ENCODE results near the gene PDE8A.

PDE8A gene

GRCh38 chr15:84981711-84982300, at the start of gene PDE8A:
PDE8A (plus strand) TSS chr15:84981856; CDS start chr15:84982163, 307 bp downstream.
- no peak for TF ChIP-seq GATA3 (IDR thresholded peaks at IDR 0.05; ENCODE audit: low read depth, low read length)
- no peak for TF ChIP-seq GATA2 (IDR thresholded peaks at IDR 0.05; ENCODE audit: low read depth, low read length)

GRCh38 chr15:84934942-84935729, 46.5 kb upstream of the PDE8A start:
- TF ChIP-seq GATA3 (IDR thresholded peaks at IDR 0.05; ENCODE audit: low read depth, low read length), result no peak
- TF ChIP-seq GATA2 (IDR thresholded peaks at IDR 0.05; ENCODE audit: low read depth, low read length), result no peak

- TF ChIP-seq GATA3 (IDR thresholded peaks at IDR 0.05; ENCODE audit: low read depth, low read length) (no peak), GATA2 (IDR thresholded peaks at IDR 0.05; ENCODE audit: low read depth, low read length) (no peak)
These were observed 44.5 kb upstream of the PDE8A start for GRCh38 chr15:84937144-84937543.

- no peak for TF ChIP-seq GATA3 (IDR thresholded peaks at IDR 0.05; ENCODE audit: low read depth, low read length)
These were observed 42.9 kb upstream of the PDE8A start for GRCh38 chr15:84938726-84939125.

GRCh38 chr15:84940399-84940798, 41.3 kb upstream of the PDE8A start:
- no peak for TF ChIP-seq GATA3 (IDR thresholded peaks at IDR 0.05; ENCODE audit: low read depth, low read length)
- TF ChIP-seq GATA2 (IDR thresholded peaks at IDR 0.05; ENCODE audit: low read depth, low read length), result no peak

- TF ChIP-seq GATA3 (IDR thresholded peaks at IDR 0.05; ENCODE audit: low read depth, low read length), result no peak
- TF ChIP-seq GATA2 (IDR thresholded peaks at IDR 0.05; ENCODE audit: low read depth, low read length), result no peak
These were observed 39.2 kb upstream of the PDE8A start for GRCh38 chr15:84942456-84942855.

GRCh38 chr15:84944311-84944710, 37.3 kb upstream of the PDE8A start:
- TF ChIP-seq GATA2 (IDR thresholded peaks at IDR 0.05; ENCODE audit: low read depth, low read length), result no peak
- TF ChIP-seq GATA3 (IDR thresholded peaks at IDR 0.05; ENCODE audit: low read depth, low read length), result no peak

GRCh38 chr15:84944861-84945260, 36.8 kb upstream of the PDE8A start:
- TF ChIP-seq GATA3 (IDR thresholded peaks at IDR 0.05; ENCODE audit: low read depth, low read length) (no peak), GATA2 (IDR thresholded peaks at IDR 0.05; ENCODE audit: low read depth, low read length) (no peak)

- no peak for TF ChIP-seq GATA2 (IDR thresholded peaks at IDR 0.05; ENCODE audit: low read depth, low read length)
- no peak for TF ChIP-seq GATA3 (IDR thresholded peaks at IDR 0.05; ENCODE audit: low read depth, low read length)
These were observed 34.7 kb upstream of the PDE8A start for GRCh38 chr15:84946772-84947489.

- TF ChIP-seq GATA2 (IDR thresholded peaks at IDR 0.05; ENCODE audit: low read depth, low read length), result no peak
- TF ChIP-seq GATA3 (IDR thresholded peaks at IDR 0.05; ENCODE audit: low read depth, low read length), result no peak
These were observed 33.5 kb upstream of the PDE8A start for GRCh38 chr15:84947947-84948830.

- TF ChIP-seq GATA2 (IDR thresholded peaks at IDR 0.05; ENCODE audit: low read depth, low read length), result no peak
These were observed 32.6 kb upstream of the PDE8A start for GRCh38 chr15:84949043-84949442.

GRCh38 chr15:84949845-84950569, 31.6 kb upstream of the PDE8A start:
- no peak for TF ChIP-seq GATA2 (IDR thresholded peaks at IDR 0.05; ENCODE audit: low read depth, low read length)
- TF ChIP-seq GATA3 (IDR thresholded peaks at IDR 0.05; ENCODE audit: low read depth, low read length), result no peak

- TF ChIP-seq GATA3 (IDR thresholded peaks at IDR 0.05; ENCODE audit: low read depth, low read length), result no peak
- TF ChIP-seq GATA2 (IDR thresholded peaks at IDR 0.05; ENCODE audit: low read depth, low read length), result no peak
These were observed 31.0 kb upstream of the PDE8A start for GRCh38 chr15:84950570-84951111.
